BLaER1 treated with 17β-estradiol and CSF1 and Interleukin-3, amounts not matched to agents 10 nM and 100 nM (cell line): ENCODE measurements around the gene CDC42SE2.
"Not testable (repeated sequence)": the region's sequence is repeated elsewhere in the genome, so short reads cannot be mapped to it uniquely, and the experiment has no call there.

ENCODE experiments used
- H3K27ac ChIP-seq, 11 experiments: shearing (Covaris generic); formaldehyde crosslinking; 2 replicates each; pipeline ENCODE4 v1.8.1; 2022
- H3K27me3 ChIP-seq, 11 experiments: shearing (Covaris generic); formaldehyde crosslinking; 2 replicates each; pipeline ENCODE4 v1.8.1; 2022
- H3K36me3 ChIP-seq, 11 experiments: shearing (Covaris generic); formaldehyde crosslinking; 2 replicates each; pipeline ENCODE4 v1.8.1; 2022
- H3K4me1 ChIP-seq, 10 experiments: shearing (Covaris generic); formaldehyde crosslinking; 2 replicates each; pipeline ENCODE4 v1.8.1; 2022
- H3K4me2 ChIP-seq, 11 experiments: shearing (Covaris generic); formaldehyde crosslinking; 2 replicates each; pipeline ENCODE4 v1.8.1; 2022
- H3K4me3 ChIP-seq, 10 experiments: shearing (Covaris generic); formaldehyde crosslinking; 2 replicates each; pipeline ENCODE4 v1.8.1; 2022
- H3K9ac ChIP-seq, 11 experiments: shearing (Covaris generic); formaldehyde crosslinking; 2 replicates each; pipeline ENCODE4 v1.8.1; 2022
- H3K9me3 ChIP-seq, 11 experiments: shearing (Covaris generic); formaldehyde crosslinking; replicated peaks in 1 of 11; 2 replicates each; pipeline ENCODE4 v1.8.1; 2022
- H4K20me1 ChIP-seq, 11 experiments: shearing (Covaris generic); formaldehyde crosslinking; 2 replicates each; pipeline ENCODE4 v1.8.1; 2022
- Cebpa-rat ChIP-seq, 11 experiments: shearing (Covaris generic); IDR thresholded peaks; 2 replicates each; pipeline ENCODE4 v1.8.1; 2022

CDC42SE2 gene

DNA sequence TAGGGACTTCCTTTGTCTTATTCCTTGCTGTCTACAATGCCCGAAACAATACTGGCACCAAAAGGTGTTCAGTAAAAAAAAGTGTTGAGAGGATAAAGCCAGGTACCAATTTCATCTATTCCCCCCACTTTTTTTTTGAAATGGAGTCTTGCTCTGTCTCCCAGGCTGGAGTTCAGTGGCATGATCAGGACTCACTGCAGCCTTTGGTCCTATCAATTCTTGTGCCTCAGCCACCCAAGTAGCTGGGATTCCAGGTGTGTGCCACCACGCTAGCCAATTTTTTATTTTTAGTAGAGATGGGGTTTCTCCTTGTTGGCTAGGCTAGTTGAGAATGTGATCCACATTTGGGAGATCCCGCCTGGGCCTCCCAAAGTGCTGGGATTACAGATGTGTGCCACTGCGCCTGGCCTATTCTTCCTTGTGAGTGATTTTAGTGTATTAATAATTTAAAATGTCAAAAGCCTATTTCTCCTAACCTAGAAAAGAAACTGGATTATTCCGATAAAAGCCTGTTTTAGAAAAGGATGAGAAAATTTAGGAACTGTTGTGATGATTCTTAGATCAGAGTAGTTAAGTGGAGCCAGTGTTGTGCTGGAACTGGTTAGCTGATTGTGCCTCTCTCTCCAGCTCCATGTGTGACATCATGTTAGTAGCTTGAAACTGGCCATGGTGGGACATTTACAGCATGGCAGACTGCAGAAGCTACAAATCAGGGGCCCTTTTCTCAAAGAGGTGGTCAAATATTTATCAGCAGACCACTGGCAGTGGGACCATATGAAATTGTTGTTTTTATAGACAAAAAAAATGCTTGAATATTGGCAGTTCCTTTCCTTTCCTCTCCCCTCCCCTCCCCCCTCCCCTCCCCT, 14.3 kb downstream of the CDC42SE2 start:
- Histone ChIP-seq H3K4me3 (no peak overlapping the region), H3K27me3 (no peaks in the 10 kb centered on the region), H3K9me3 (peaks cover 0 to 10% (median 0%) of the 10 kb centered on the region in 11 experiments; a peak in 2 of 22 replicates), H4K20me1 (peaks cover 66 to 97% (median 95%) of the 10 kb centered on the region in 11 experiments; a peak in 21 of 22 replicates), H3K27ac (peak overlapping the region in 3 of 11 experiments; percentile 7 to 35 (median 22); a peak in 2 of 22 replicates), H3K9ac (no peak overlapping the region), H3K36me3 (peaks cover 0 to 29% (median 14%) of the 10 kb centered on the region in 11 experiments; a peak in 13 of 22 replicates), H3K4me1 (peaks cover 16 to 72% (median 30%) of the 10 kb centered on the region in 10 experiments), H3K4me2 (0 out of 22 replicates have a peak overlapping the region, but pooled peaks of 1 of the 11 experiments have one; percentile 12)
- no peak for TF ChIP-seq Cebpa-rat (IDR thresholded peaks at IDR 0.05)

DNA sequence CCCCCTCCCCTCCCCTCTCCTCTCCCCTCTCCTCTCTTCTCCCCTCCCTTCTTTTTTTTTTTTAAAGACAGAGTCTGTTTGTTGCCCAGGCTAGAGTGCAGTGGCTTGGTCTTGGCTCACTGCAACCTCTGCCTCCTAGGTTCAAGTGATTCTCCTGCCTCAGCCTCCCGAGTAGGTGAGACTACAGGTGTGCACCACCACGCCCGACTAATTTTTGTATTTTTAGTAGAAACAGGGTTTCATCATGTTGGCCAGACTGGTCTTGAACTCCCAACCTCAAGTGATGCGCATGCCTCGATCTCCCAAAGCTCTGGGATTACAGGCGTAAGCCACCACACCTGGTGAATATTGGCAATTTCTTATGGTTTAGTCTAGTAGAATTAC, 14.9 kb downstream of the CDC42SE2 start:
- Histone ChIP-seq H4K20me1 (peaks cover 65 to 97% (median 95%) of the 10 kb centered on the region in 11 experiments; a peak in 21 of 22 replicates), H3K36me3 (peaks cover 0 to 33% (median 18%) of the 10 kb centered on the region in 11 experiments; a peak in 17 of 22 replicates), H3K4me2 (peak overlapping the region in 2 of 11 experiments; percentile 29 to 59; a peak in 3 of 22 replicates), H3K4me1 (peaks cover 16 to 70% (median 30%) of the 10 kb centered on the region in 10 experiments)
- not testable (repeated sequence) for H3K9ac ChIP-seq, H3K9me3 ChIP-seq, H3K4me3 ChIP-seq, H3K27ac ChIP-seq, H3K27me3 ChIP-seq

DNA sequence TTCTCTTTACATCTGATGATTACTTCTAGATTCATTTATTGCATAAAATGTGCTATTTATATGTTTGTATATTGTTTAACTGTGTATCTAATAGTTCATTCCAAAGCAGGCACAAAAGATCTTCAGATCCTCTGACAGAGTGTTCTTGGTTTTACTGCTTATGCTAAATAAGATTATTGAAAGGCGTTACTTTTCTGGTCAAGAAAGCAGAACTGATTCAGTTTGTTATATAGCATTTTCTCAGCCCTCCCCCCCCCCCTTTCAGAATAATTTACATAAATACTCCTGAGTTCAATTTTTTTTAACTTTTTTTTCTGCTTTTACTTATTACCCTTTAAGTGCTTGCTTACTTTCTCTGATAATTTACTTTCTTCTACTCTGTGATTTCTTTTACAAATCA, 15.4 kb downstream of the CDC42SE2 start:
- Histone ChIP-seq H3K9me3 (peaks cover 0 to 10% (median 0%) of the 10 kb centered on the region in 11 experiments; a peak in 2 of 22 replicates), H3K4me3 (no peak overlapping the region), H3K27me3 (no peaks in the 10 kb centered on the region), H3K4me2 (peak overlapping the region in 5 of 11 experiments; percentile 11 to 78 (median 34); a peak in 5 of 22 replicates), H3K9ac (no peak overlapping the region), H3K4me1 (peaks cover 16 to 65% (median 27%) of the 10 kb centered on the region in 10 experiments), H3K36me3 (peaks cover 0 to 36% (median 14%) of the 10 kb centered on the region in 11 experiments; a peak in 17 of 22 replicates), H4K20me1 (peaks cover 64 to 97% (median 95%) of the 10 kb centered on the region in 11 experiments; a peak in 21 of 22 replicates), H3K27ac (peak overlapping the region in 1 of 11 experiments; percentile 34; a peak in 1 of 22 replicates)
- TF ChIP-seq Cebpa-rat (IDR thresholded peaks at IDR 0.05), result no peak

DNA sequence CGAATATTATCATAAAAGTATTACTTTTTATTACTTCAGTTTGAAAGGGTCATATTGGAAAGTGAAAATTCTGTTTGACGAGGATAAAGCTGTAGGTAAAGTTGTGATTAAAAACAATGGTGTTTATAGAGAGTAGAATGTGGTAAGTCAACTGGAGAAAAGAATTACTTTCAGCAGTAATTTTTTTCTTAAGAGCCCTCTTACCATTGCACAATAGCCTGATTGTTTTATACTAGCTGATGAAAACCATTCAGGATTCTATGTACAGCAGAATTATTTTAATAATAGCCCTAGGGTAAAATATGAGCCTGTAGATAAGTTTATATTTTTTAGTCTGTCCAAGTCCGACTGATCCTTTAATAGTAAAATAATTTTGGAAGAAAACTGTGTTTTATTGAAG, 16.6 kb downstream of the CDC42SE2 start:
- Histone ChIP-seq H3K4me2 (peak overlapping the region in 10 of 11 experiments; percentile 29 to 78 (median 50); a peak in 15 of 22 replicates), H3K4me1 (peaks cover 16 to 65% (median 26%) of the 10 kb centered on the region in 10 experiments), H3K9ac (no peak overlapping the region)

DNA sequence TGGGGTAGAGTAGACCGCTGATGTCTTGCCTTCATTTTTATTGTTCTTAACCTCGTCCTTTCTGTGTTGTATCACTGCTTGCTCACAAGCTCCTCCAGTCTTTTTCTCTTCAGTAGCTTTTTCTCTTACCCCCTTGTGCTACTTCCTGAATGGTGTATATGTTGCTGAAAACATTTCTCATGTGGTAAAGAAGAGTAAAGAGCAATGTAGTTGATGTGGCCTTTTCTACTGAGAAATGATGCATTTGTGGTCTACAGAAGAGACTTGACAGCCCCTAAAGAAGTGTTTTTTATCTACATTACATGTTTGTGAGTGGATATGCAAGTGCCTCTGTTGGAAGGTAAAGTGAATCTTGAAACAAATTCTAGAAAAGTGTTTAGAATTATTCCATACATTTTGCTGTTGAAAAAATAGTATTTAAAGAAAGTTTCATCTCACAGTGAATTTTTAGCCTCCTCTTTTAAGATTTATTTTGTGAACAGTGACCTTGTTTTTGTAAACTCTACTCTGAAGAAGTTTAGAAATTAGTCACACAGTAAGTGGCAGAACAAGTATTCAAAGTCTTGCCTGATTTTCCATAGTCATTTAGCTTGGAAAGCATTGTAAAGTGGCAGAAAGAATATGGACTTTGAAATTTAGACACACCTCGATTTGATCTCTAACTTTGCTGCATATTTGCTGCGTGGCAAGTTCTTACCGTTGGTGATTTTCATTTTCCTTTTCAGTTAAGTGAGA, 17.4 kb downstream of the CDC42SE2 start:
- no peak overlapping the region for H3K4me3 ChIP-seq
- H4K20me1 ChIP-seq, result peaks cover 70 to 97% (median 95%) of the 10 kb centered on the region in 11 experiments; a peak in 21 of 22 replicates
- H3K36me3 ChIP-seq, result peaks cover 0 to 38% (median 30%) of the 10 kb centered on the region in 11 experiments; a peak in 19 of 22 replicates
- H3K4me1 ChIP-seq, result peaks cover 16 to 67% (median 26%) of the 10 kb centered on the region in 10 experiments
- no peaks in the 10 kb centered on the region for H3K27me3 ChIP-seq
- peak overlapping the region in 1 of 11 experiments; percentile 38; a peak in 2 of 22 replicates for H3K9ac ChIP-seq
- H3K9me3 ChIP-seq, result peaks cover 0 to 6% (median 0%) of the 10 kb centered on the region in 11 experiments; a peak in 2 of 22 replicates
- TF ChIP-seq Cebpa-rat (IDR thresholded peaks at IDR 0.05), result no peak
- peak overlapping the region; percentile 15 to 78 (median 47); a peak in 21 of 22 replicates for H3K4me2 ChIP-seq
- H3K27ac ChIP-seq, result peak overlapping the region in 3 of 11 experiments; percentile 6 to 42 (median 9); a peak in 5 of 22 replicates

More for the DNA sequence above, 16.6 kb downstream of the CDC42SE2 start:
- Histone ChIP-seq H3K27me3 (no peaks in the 10 kb centered on the region), H4K20me1 (peaks cover 65 to 97% (median 95%) of the 10 kb centered on the region in 11 experiments; a peak in 21 of 22 replicates), H3K27ac (no peak overlapping the region), H3K36me3 (peaks cover 0 to 38% (median 24%) of the 10 kb centered on the region in 11 experiments; a peak in 19 of 22 replicates), H3K9me3 (peaks cover 0 to 10% (median 0%) of the 10 kb centered on the region in 11 experiments; a peak in 2 of 22 replicates), H3K4me3 (no peak overlapping the region)
- TF ChIP-seq Cebpa-rat (IDR thresholded peaks at IDR 0.05), result no peak

DNA sequence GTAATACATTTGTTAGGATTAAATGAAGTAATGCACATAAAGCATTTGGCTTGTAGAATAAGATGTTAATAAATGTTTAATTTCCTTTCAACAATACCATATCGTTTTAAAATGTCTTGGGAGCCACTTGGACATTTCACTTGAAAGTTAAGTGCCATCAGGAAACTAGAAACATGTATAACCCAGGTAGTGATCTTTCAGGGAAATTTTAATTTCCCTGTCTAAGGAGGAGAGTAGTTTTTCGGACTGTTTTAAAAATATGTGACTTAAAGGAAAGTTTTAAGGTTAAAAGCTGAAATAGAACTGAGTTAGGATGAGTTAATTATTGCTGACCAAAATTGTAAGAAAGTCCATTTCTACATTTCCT, 18.0 kb downstream of the CDC42SE2 start:
- peaks cover 16 to 67% (median 26%) of the 10 kb centered on the region in 10 experiments for H3K4me1 ChIP-seq

DNA sequence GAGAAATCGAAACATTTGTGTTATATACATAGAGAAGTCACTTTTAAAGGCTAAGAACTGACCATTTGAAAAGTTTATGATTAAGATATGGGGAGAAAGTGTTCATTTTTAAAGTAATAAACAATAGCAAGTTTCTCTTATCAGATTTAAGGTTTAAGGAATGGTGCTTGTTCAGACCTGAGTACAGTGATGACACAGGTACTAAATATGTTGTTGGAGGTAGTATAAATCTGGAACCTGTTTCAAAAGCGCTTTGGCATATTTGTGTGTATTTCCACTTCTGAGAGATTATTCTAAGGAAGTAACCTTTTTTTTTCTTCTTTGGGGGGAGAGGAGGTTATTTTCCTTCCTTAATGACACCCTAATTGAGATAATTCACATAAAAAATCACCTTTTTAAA, 18.4 kb downstream of the CDC42SE2 start:
- Histone ChIP-seq H3K36me3 (peaks cover 2 to 42% (median 38%) of the 10 kb centered on the region in 11 experiments), H3K4me2 (peak overlapping the region in 3 of 11 experiments; percentile 29 to 78 (median 71); a peak in 3 of 22 replicates), H3K9me3 (peaks cover 0 to 9% (median 0%) of the 10 kb centered on the region in 11 experiments; a peak in 4 of 22 replicates), H3K27me3 (no peaks in the 10 kb centered on the region), H3K4me1 (peaks cover 16 to 67% (median 26%) of the 10 kb centered on the region in 10 experiments), H4K20me1 (peaks cover 71 to 97% (median 94%) of the 10 kb centered on the region in 11 experiments; a peak in 21 of 22 replicates), H3K9ac (peak overlapping the region in 1 of 11 experiments; percentile 38; a peak in 1 of 22 replicates), H3K4me3 (no peak overlapping the region), H3K27ac (no peak overlapping the region)
- no peak for TF ChIP-seq Cebpa-rat (IDR thresholded peaks at IDR 0.05)

More for the DNA sequence above, 18.0 kb downstream of the CDC42SE2 start:
- Histone ChIP-seq H3K27me3 (no peaks in the 10 kb centered on the region), H3K4me3 (no peak overlapping the region), H4K20me1 (peaks cover 72 to 97% (median 94%) of the 10 kb centered on the region in 11 experiments; a peak in 21 of 22 replicates), H3K4me2 (peak overlapping the region in 9 of 11 experiments; percentile 29 to 78 (median 54); a peak in 12 of 22 replicates), H3K9ac (peak overlapping the region in 1 of 11 experiments; percentile 38; a peak in 1 of 22 replicates), H3K9me3 (peaks cover 0 to 6% (median 0%) of the 10 kb centered on the region in 11 experiments; a peak in 3 of 22 replicates), H3K27ac (no peak overlapping the region), H3K36me3 (peaks cover 0 to 39% (median 34%) of the 10 kb centered on the region in 11 experiments; a peak in 20 of 22 replicates)
- TF ChIP-seq Cebpa-rat (IDR thresholded peaks at IDR 0.05), result no peak
